ENCODE data around the gene TIAM1.

The TIAM1 gene

DNA sequence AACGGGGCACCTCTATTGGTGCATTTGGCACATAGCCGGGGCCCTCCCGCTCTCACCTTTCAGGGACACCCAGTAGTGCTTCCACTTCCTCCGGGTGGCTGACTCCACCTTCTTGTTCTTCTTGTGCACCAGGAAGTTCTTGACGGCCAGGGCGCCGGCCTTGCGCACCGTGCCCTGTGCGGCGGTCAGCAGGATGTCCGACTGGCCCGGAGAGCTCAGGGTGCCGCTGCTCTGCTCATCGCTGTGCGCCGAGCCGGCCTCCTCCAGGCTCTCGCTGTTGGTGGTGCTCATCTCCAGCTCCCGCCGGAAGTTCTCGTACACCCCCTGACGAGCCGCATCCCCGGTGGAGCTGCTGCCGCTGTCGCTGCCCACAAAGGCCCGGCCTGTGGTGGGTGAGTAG lies 92.4 kb downstream of the TIAM1 start:
- no peaks in the 10 kb centered on the region for H3K9me2 ChIP-seq (replicated peaks; ENCODE audit: insufficient read depth, low read length)
- H3K4me2 ChIP-seq (ENCODE audit: low read depth, low read length, poor library complexity, severe bottlenecking): no peak overlapping the region
- no peaks in the 10 kb centered on the region for H3K36me3 ChIP-seq (ENCODE audit: low read length)
- H3K27me3 ChIP-seq (ENCODE audit: low read length): no peaks in the 10 kb centered on the region
- no peaks in the 10 kb centered on the region for H3F3A ChIP-seq (ENCODE audit: insufficient read depth)
- no peak overlapping the region for H2AFZ ChIP-seq (ENCODE audit: low read depth, low read length, severe bottlenecking)
- H3K9me3 ChIP-seq (ENCODE audit: insufficient read depth, low read length): no peaks in the 10 kb centered on the region
- H3K9ac ChIP-seq (ENCODE audit: low read length): no peak overlapping the region
- no peak for TF ChIP-seq EZH2phosphoT487 (conservative IDR thresholded peaks at IDR 0.05; ENCODE audit: low read length)
- TF ChIP-seq, protein P1, sequence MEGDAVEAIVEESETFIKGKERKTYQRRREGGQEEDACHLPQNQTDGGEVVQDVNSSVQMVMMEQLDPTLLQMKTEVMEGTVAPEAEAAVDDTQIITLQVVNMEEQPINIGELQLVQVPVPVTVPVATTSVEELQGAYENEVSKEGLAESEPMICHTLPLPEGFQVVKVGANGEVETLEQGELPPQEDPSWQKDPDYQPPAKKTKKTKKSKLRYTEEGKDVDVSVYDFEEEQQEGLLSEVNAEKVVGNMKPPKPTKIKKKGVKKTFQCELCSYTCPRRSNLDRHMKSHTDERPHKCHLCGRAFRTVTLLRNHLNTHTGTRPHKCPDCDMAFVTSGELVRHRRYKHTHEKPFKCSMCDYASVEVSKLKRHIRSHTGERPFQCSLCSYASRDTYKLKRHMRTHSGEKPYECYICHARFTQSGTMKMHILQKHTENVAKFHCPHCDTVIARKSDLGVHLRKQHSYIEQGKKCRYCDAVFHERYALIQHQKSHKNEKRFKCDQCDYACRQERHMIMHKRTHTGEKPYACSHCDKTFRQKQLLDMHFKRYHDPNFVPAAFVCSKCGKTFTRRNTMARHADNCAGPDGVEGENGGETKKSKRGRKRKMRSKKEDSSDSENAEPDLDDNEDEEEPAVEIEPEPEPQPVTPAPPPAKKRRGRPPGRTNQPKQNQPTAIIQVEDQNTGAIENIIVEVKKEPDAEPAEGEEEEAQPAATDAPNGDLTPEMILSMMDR (IDR thresholded peaks at IDR 0.05; ENCODE audit: insufficient read depth, low read length, poor library complexity, severe bottlenecking): no peak
- H3K27ac ChIP-seq (ENCODE audit: low read depth, low read length): no peak overlapping the region
- no peak overlapping the region for H3K4me3 ChIP-seq (ENCODE audit: insufficient read depth, low read length, poor library complexity, severe bottlenecking)
- H4K20me1 ChIP-seq (ENCODE audit: low read depth, low read length): no peaks in the 10 kb centered on the region
- no peaks in the 10 kb centered on the region; the same call in 1 of the 2 replicates for H3K79me2 ChIP-seq (ENCODE audit: insufficient read depth, low read length)

DNA sequence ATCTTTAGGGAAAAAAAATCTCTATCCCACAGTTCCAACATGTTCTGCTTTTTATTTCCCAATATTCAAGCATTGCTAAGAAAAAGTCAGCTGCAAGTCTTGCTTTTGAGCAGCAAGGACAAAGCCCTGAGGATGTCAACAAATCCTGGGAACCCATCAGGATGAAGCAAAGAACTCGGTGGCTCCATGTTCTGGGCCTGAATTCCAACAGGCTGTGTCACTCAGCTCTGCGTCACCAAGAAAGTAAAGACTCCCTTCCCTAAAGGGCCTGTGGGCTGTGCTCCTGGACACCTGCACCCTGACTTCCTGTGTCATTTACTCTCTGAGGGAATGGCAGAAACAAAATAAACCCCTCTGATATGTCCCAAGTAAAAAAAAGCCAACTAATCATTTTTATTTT lies 95.5 kb downstream of the TIAM1 start:
- H4K20me1 ChIP-seq (ENCODE audit: low read depth, low read length): no peaks in the 10 kb centered on the region
- no peak overlapping the region for H3K9ac ChIP-seq (ENCODE audit: low read length)
- H3K4me3 ChIP-seq (ENCODE audit: insufficient read depth, low read length, poor library complexity, severe bottlenecking): no peak overlapping the region
- H3K9me3 ChIP-seq (ENCODE audit: insufficient read depth, low read length): peaks cover 11% of the 10 kb centered on the region; the same call in 1 of the 2 replicates
- no peak overlapping the region for H2AFZ ChIP-seq (ENCODE audit: low read depth, low read length, severe bottlenecking)
- no peak overlapping the region for H3K27ac ChIP-seq (ENCODE audit: low read depth, low read length)
- TF ChIP-seq EZH2phosphoT487 (conservative IDR thresholded peaks at IDR 0.05; ENCODE audit: low read length): no peak
- TF ChIP-seq, protein P1 (IDR thresholded peaks at IDR 0.05; ENCODE audit: insufficient read depth, low read length, poor library complexity, severe bottlenecking): no peak
- H3K36me3 ChIP-seq (ENCODE audit: low read length): peaks cover 16% of the 10 kb centered on the region
- H3F3A ChIP-seq (ENCODE audit: insufficient read depth): no peaks in the 10 kb centered on the region
- no peak overlapping the region for H3K4me2 ChIP-seq (ENCODE audit: low read depth, low read length, poor library complexity, severe bottlenecking)
- H3K9me2 ChIP-seq (replicated peaks; ENCODE audit: insufficient read depth, low read length): no peaks in the 10 kb centered on the region
- H3K27me3 ChIP-seq (ENCODE audit: low read length): no peaks in the 10 kb centered on the region
- no peaks in the 10 kb centered on the region for H3K79me2 ChIP-seq (ENCODE audit: insufficient read depth, low read length)

DNA sequence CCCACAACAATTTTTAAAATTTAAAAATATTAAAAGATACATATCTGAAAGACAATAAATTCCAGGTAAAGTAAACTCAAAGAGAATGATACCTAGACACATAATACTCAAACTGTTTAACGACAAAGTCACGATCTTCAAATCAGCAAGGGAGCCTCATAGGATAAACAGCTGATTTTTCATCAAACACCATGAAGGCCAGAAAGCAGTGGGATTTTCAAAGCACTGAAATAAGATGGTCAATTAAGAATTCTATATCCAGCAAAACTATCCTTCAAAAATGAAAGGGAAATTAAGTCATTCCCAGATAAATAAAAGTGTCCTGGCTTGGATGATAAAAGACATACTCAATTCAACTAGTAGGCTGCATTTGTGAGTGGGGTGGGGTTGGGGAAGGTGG lies 100.5 kb downstream of the TIAM1 start:
- H3K4me3 ChIP-seq (ENCODE audit: insufficient read depth, low read length, poor library complexity, severe bottlenecking): no peak overlapping the region
- no peak for TF ChIP-seq EZH2phosphoT487 (conservative IDR thresholded peaks at IDR 0.05; ENCODE audit: low read length)
- TF ChIP-seq, protein P1 (IDR thresholded peaks at IDR 0.05; ENCODE audit: insufficient read depth, low read length, poor library complexity, severe bottlenecking): no peak
- no peaks in the 10 kb centered on the region for H3K27me3 ChIP-seq (ENCODE audit: low read length)
- H3K9me3 ChIP-seq (ENCODE audit: insufficient read depth, low read length): peaks cover 12% of the 10 kb centered on the region; the same call in 1 of the 2 replicates
- H3K9me2 ChIP-seq (replicated peaks; ENCODE audit: insufficient read depth, low read length): no peaks in the 10 kb centered on the region
- no peak overlapping the region for H3K27ac ChIP-seq (ENCODE audit: low read depth, low read length)
- H3K9ac ChIP-seq (ENCODE audit: low read length): no peak overlapping the region
- H3K4me2 ChIP-seq (ENCODE audit: low read depth, low read length, poor library complexity, severe bottlenecking): no peak overlapping the region
- no peaks in the 10 kb centered on the region for H3F3A ChIP-seq (ENCODE audit: insufficient read depth)
- H3K36me3 ChIP-seq (ENCODE audit: low read length): peaks cover 24% of the 10 kb centered on the region
- no peaks in the 10 kb centered on the region for H3K79me2 ChIP-seq (ENCODE audit: insufficient read depth, low read length)
- no peaks in the 10 kb centered on the region for H4K20me1 ChIP-seq (ENCODE audit: low read depth, low read length)
- H2AFZ ChIP-seq (ENCODE audit: low read depth, low read length, severe bottlenecking): no peak overlapping the region

All from SU-DHL-6 (cell line).